H1 (cell line): Measurements from ENCODE around the gene MYO9A. TPM values are rescaled to one million over a fixed set of nuclear protein-coding genes. Genes with fewer than 3 reads are reported as not detected.

ENCODE experiments used
- CTCF ChIA-PET: fragments of 300-600 bp; sonication (Branson Sonifier 250); formaldehyde crosslinking; loops from one replicate; lab custom pipeline; 2021; ENCODE audit not compliant: partially characterized antibody; lab: Charles Lee
- POLR2A ChIA-PET: fragments of 300-600 bp; sonication (Branson Sonifier 250); formaldehyde crosslinking; loops from one replicate; lab custom pipeline; 2021; ENCODE audit warnings: inconsistent platforms; ENCODE audit not compliant: partially characterized antibody; lab: Charles Lee
- DNase-seq, 2 experiments: peaks; one replicate each; pipeline versions ENCODE4 v3.0.0 to v3.0.0-alpha.2; 2010 to 2022; ENCODE audit warnings: low spot score in 2 of 2, low read depth in 1 of 2, mixed read lengths in 1 of 2
- FAIRE-seq: peaks from 2 replicates; lab custom pipeline; 2011; peaks lifted over from hg19 to GRCh38; lab: Jason Lieb, UNC
- H2AFZ ChIP-seq: 2 replicates; pipeline ENCODE4 v1.8.1; 2012; ENCODE audit warnings: low read length, inconsistent platforms
- H2AK5ac ChIP-seq: 2 replicates; pipeline ENCODE4 v1.6.1; 2013; ENCODE audit warnings: low read depth, low read length
- H2BK120ac ChIP-seq: replicated peaks from 2 replicates; pipeline ENCODE3; 2013; ENCODE audit warnings: low read depth, low read length, inconsistent platforms
- H2BK12ac ChIP-seq: 2 replicates; pipeline ENCODE4 v1.6.1; 2013; ENCODE audit warnings: low read depth, low read length
- H2BK15ac ChIP-seq: 2 replicates; pipeline ENCODE4 v1.6.1; 2013; ENCODE audit warnings: low read length
- H2BK20ac ChIP-seq: 2 replicates; pipeline ENCODE4 v1.6.1; 2013; ENCODE audit warnings: low read length
- H2BK5ac ChIP-seq: 2 replicates; pipeline ENCODE4 v1.6.1; 2013; ENCODE audit warnings: low read depth, low read length
- H3K14ac ChIP-seq: 2 replicates; pipeline ENCODE4 v1.6.1; 2013; ENCODE audit warnings: inconsistent platforms; ENCODE audit not compliant: insufficient read length
- H3K18ac ChIP-seq: 2 replicates; pipeline ENCODE4 v1.6.1; 2013; ENCODE audit warnings: low read length; ENCODE audit errors: extremely low read depth
- H3K23ac ChIP-seq: 2 replicates; pipeline ENCODE4 v1.6.1; 2013; ENCODE audit warnings: inconsistent platforms; ENCODE audit not compliant: insufficient read length
- H3K23me2 ChIP-seq: 2 replicates; pipeline ENCODE4 v1.6.1; 2013; ENCODE audit warnings: low read depth, low read length
- H3K27ac ChIP-seq: 2 replicates; pipeline ENCODE4 v1.6.1; 2011; ENCODE audit warnings: low read depth, low read length, inconsistent platforms
- H3K27me3 ChIP-seq, 4 experiments: replicated peaks in 1 of 4; 1 replicate in 1 of 4; 2 replicates in 3 of 4; pipeline versions ENCODE4 v1.6.1 to v1.8.1; 2011 to 2013; ENCODE audit warnings: low read length in 3 of 4, mild to moderate bottlenecking in 3 of 4, inconsistent platforms in 2 of 4, mixed read lengths in 2 of 4, moderate library complexity in 1 of 4; ENCODE audit not compliant: control insufficient read depth in 3 of 4, insufficient read depth in 3 of 4; ENCODE audit errors: extremely low read depth in 1 of 4
- H3K36me3 ChIP-seq, 4 experiments: 2 replicates each; pipeline versions ENCODE4 v1.6.1 to v1.8.1; 2011 to 2013; ENCODE audit warnings: mild to moderate bottlenecking in 4 of 4, low read length in 3 of 4, moderate library complexity in 2 of 4, control low read depth in 1 of 4, inconsistent platforms in 1 of 4; ENCODE audit not compliant: insufficient read depth in 4 of 4, control insufficient read depth in 2 of 4
- H3K4ac ChIP-seq: replicated peaks from 2 replicates; pipeline ENCODE3; 2013; ENCODE audit warnings: low read length, low read depth, mixed read lengths, inconsistent platforms; ENCODE audit not compliant: insufficient read length
- H3K4me1 ChIP-seq, 4 experiments: replicated peaks in 1 of 4; 1 replicate in 1 of 4; 2 replicates in 3 of 4; pipeline versions ENCODE4 v1.6.1 to v1.8.1; 2011 to 2013; ENCODE audit warnings: low read length in 3 of 4, inconsistent platforms in 2 of 4, mixed read lengths in 1 of 4; ENCODE audit not compliant: insufficient read depth in 4 of 4, control insufficient read depth in 3 of 4
- H3K4me2 ChIP-seq, 2 experiments: 2 replicates each; pipeline versions ENCODE4 v1.6.1 to v1.8.1; 2011 to 2013; ENCODE audit warnings: low read depth in 2 of 2, low read length in 2 of 2, control low read depth in 1 of 2, inconsistent platforms in 1 of 2, mild to moderate bottlenecking in 1 of 2; ENCODE audit not compliant: insufficient read depth in 1 of 2
- H3K4me3 ChIP-seq, 4 experiments: fragments of 200-600, 300-600 bp in 1 of 4; sonication (generic), shearing (Covaris generic), sonication (Bioruptor Twin) in 1 of 4; 2 replicates each; pipeline versions ENCODE4 v1.5.1 to v1.8.1; 2011 to 2016; ENCODE audit warnings: low read length in 4 of 4, low read depth in 3 of 4, control low read depth in 2 of 4, inconsistent platforms in 2 of 4, mild to moderate bottlenecking in 2 of 4, mixed read lengths in 1 of 4, moderate library complexity in 1 of 4; ENCODE audit not compliant: insufficient read depth in 2 of 4; ENCODE audit errors: extremely low read depth in 1 of 4
- H3K56ac ChIP-seq: replicated peaks from 2 replicates; pipeline ENCODE3; 2013; ENCODE audit warnings: low read depth, mild to moderate bottlenecking, mixed read lengths, low read length, inconsistent platforms; ENCODE audit not compliant: insufficient read length
- H3K79me1 ChIP-seq: 2 replicates; pipeline ENCODE4 v1.6.1; 2013; ENCODE audit warnings: low read depth, low read length, control low read depth
- H3K79me2 ChIP-seq, 2 experiments: 2 replicates each; pipeline versions ENCODE4 v1.6.1 to v1.8.1; 2012 to 2013; ENCODE audit warnings: low read length in 2 of 2, mild to moderate bottlenecking in 2 of 2, inconsistent platforms in 1 of 2; ENCODE audit not compliant: insufficient read depth in 2 of 2, control insufficient read depth in 1 of 2
- H3K9ac ChIP-seq, 4 experiments: replicated peaks in 1 of 4; 1 replicate in 1 of 4; 2 replicates in 3 of 4; pipeline versions ENCODE4 v1.6.1 to v1.8.1; 2011 to 2013; ENCODE audit warnings: low read depth in 3 of 4, low read length in 3 of 4, control low read depth in 2 of 4, mild to moderate bottlenecking in 2 of 4, moderate library complexity in 2 of 4, inconsistent platforms in 1 of 4; ENCODE audit errors: extremely low read depth in 1 of 4
- H3K9me3 ChIP-seq, 2 experiments: 2 replicates each; pipeline versions ENCODE4 v1.6.1 to v1.8.1; 2012 to 2013; ENCODE audit warnings: mild to moderate bottlenecking in 2 of 2, moderate library complexity in 2 of 2, control low read depth in 1 of 2, inconsistent platforms in 1 of 2, low read depth in 1 of 2, low read length in 1 of 2, mixed read lengths in 1 of 2; ENCODE audit not compliant: insufficient read depth in 2 of 2
- H4K20me1 ChIP-seq, 2 experiments: replicated peaks in 1 of 2; 2 replicates each; pipeline versions ENCODE3 to v1.8.1; 2011 to 2013; ENCODE audit warnings: inconsistent platforms in 2 of 2, low read length in 2 of 2, mild to moderate bottlenecking in 1 of 2; ENCODE audit not compliant: insufficient read depth in 2 of 2, control insufficient read depth in 1 of 2
- H4K5ac ChIP-seq: 2 replicates; pipeline ENCODE4 v1.6.1; 2013; ENCODE audit warnings: low read length, low read depth, mixed read lengths, inconsistent platforms; ENCODE audit not compliant: insufficient read length
- H4K8ac ChIP-seq: 2 replicates; pipeline ENCODE4 v1.8.0; 2013; ENCODE audit warnings: mild to moderate bottlenecking, moderate library complexity, low read length, inconsistent platforms; ENCODE audit not compliant: insufficient read depth; ENCODE audit errors: extremely low read depth
- H4K91ac ChIP-seq: replicated peaks from 2 replicates; pipeline ENCODE3; 2013; ENCODE audit warnings: low read length, mixed read lengths, inconsistent platforms; ENCODE audit not compliant: insufficient read length
- BCL11A ChIP-seq, 2 experiments: IDR thresholded peaks; one replicate each; pipeline ENCODE4 v1.6.1; 2011; ENCODE audit warnings: low read depth in 2 of 2, low read length in 2 of 2, mild to moderate bottlenecking in 2 of 2
- CBX8 ChIP-seq: fragments of 300-800, 300-1000 bp; sonication (generic); IDR thresholded peaks from 2 replicates; pipeline ENCODE4 v1.7.1; 2016; ENCODE audit warnings: low read depth, low read length, borderline replicate concordance
- GABPA ChIP-seq: IDR thresholded peaks from 2 replicates; pipeline ENCODE4 v1.6.1; 2011; ENCODE audit warnings: mild to moderate bottlenecking, low read length, moderate library complexity, borderline replicate concordance; ENCODE audit not compliant: insufficient read depth
- GTF2F1 ChIP-seq: IDR thresholded peaks from 2 replicates; pipeline ENCODE4 v1.6.1; 2012; ENCODE audit warnings: low read depth, low read length, improper control_type of control experiment, borderline replicate concordance
- HDAC6 ChIP-seq: IDR thresholded peaks from one replicate; pipeline ENCODE4 v1.7.1; 2012; ENCODE audit warnings: low read depth, mild to moderate bottlenecking, inconsistent platforms, low read length, moderate library complexity
- WGBS, 2 experiments: shearing (Covaris generic) in 1 of 2; methylation state at CpG; one replicate each; pipeline versions ENCODE4 v1.1.6 to v1.1.7; 2013 to 2015; ENCODE audit warnings: low lambda C conversion rate in 2 of 2, mixed read lengths in 2 of 2, inconsistent platforms in 1 of 2, low coverage in 1 of 2, missing lambda C conversion rate in 1 of 2; ENCODE audit not compliant: insufficient replicate concordance in 2 of 2, insufficient coverage in 1 of 2, insufficient read length in 1 of 2; ENCODE audit errors: extremely low coverage in 1 of 2, missing lambda C conversion rate in 1 of 2; 5-methylcytosine and 5-hydroxymethylcytosine counted together
- polyA plus RNA-seq, 7 experiments: library from polyadenylated mRNA; depleted of rRNA in 3 of 7; stranded (reverse) in 5 of 7; unstranded in 2 of 7; fragments of >200 nt in 5 of 7; fragments of 200-250 nt in 2 of 7; gene quantifications; 1 replicate in 5 of 7; 2 replicates in 1 of 7; 4 replicates in 1 of 7; pipeline versions ENCODE4 v1.2.1 to v1.2.3, GENCODE V29; 2011 to 2013; ENCODE audit warnings: missing spikeins in 2 of 7, mixed read lengths in 2 of 7
- total RNA-seq: library from RNA; stranded (reverse); fragmentation: NEBNext Ultra II Directional; extraction: Animal tissue kit (Norgen Biotek cat#: 25700); gene quantifications from 2 replicates; pipeline ENCODE4 v1.2.1, GENCODE V29; 2021
- TF ChIP-seq, protein P1 (sequence below): IDR thresholded peaks from 2 replicates; pipeline ENCODE4 v1.6.1; 2011; ENCODE audit warnings: low read depth, mild to moderate bottlenecking, low read length; ENCODE audit not compliant: insufficient read depth
- TF ChIP-seq, protein P2 (sequence below): IDR thresholded peaks from 2 replicates; pipeline ENCODE4 v1.6.1; 2011; ENCODE audit warnings: low read length, improper control_type of control experiment

Gene MYO9A
- total and polyA plus RNA-seq, 2 of the 8 experiments (the other 6 are each of a cell fraction or from before 2014, with no cell fraction given), result 3.9 to 26.0 TPM

DNA sequence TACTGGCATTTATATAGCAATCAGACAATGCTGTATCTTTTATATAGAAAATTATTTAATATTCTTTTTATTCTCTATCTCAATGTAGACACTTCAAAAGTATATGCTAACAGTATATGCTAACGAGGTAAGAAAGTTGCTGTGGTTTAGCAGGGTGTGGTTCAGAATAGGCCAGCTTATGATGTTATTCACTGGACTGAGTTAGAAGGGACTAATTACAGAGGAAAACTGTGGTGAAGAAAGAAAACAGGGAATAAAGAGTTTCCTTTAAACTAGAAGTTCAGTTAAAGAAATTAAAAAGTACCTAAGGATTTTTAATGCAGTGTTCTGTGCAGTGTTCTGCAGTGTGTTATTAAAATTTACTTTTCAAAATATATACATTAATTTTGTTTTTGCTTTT is 59.4 kb downstream of the MYO9A start:
- no peaks in the 10 kb centered on the region for H4K20me1 ChIP-seq
- H3K9ac ChIP-seq, result no peak overlapping the region
- H2BK20ac ChIP-seq, result no peak overlapping the region
- ChIA-PET CTCF (no interaction called here), POLR2A (no interaction called here)
- H4K91ac ChIP-seq, result no peak overlapping the region
- 79% methylated on average over 1 of the region's 1 CpG; no CpG with 5 or more reads in 1 of the 2 experiments for WGBS, 2 experiments
- H3K14ac ChIP-seq, result no peak overlapping the region
- H2AFZ ChIP-seq, result no peak overlapping the region
- H3K79me1 ChIP-seq, result no peaks in the 10 kb centered on the region
- H3K9me3 ChIP-seq, result no peaks in the 10 kb centered on the region
- H3K36me3 ChIP-seq, result no peaks in the 10 kb centered on the region
- H3K23me2 ChIP-seq, result no peaks in the 10 kb centered on the region
- H3K18ac ChIP-seq, result no peak overlapping the region
- H2BK15ac ChIP-seq, result no peak overlapping the region
- no peak overlapping the region for H3K27ac ChIP-seq
- no peak overlapping the region for H4K8ac ChIP-seq
- H3K79me2 ChIP-seq, result no peaks in the 10 kb centered on the region
- H3K56ac ChIP-seq, result no peak overlapping the region
- DNase-seq (no peak), FAIRE-seq (no peak)
- no peak overlapping the region for H2BK5ac ChIP-seq
- no peak overlapping the region for H3K4ac ChIP-seq
- H3K27me3 ChIP-seq, result no peaks in the 10 kb centered on the region
- peaks cover 0 to 11% (median 8%) of the 10 kb centered on the region in 4 experiments; a peak in 4 of 7 replicates for H3K4me1 ChIP-seq
- H4K5ac ChIP-seq, result no peak overlapping the region
- H2AK5ac ChIP-seq, result no peak overlapping the region
- H3K4me2 ChIP-seq, result no peak overlapping the region; a peak in 1 of 4 replicates
- H3K23ac ChIP-seq, result no peak overlapping the region
- TF ChIP-seq BCL11A (IDR thresholded peaks at IDR 0.05; ENCODE audit: low read depth in 2 of 2, low read length in 2 of 2), result no peak
- TF ChIP-seq, protein P1, sequence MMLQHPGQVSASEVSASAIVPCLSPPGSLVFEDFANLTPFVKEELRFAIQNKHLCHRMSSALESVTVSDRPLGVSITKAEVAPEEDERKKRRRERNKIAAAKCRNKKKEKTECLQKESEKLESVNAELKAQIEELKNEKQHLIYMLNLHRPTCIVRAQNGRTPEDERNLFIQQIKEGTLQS, result no peak
- TF ChIP-seq GABPA, result no peak
- no peak for TF ChIP-seq CBX8
- TF ChIP-seq HDAC6, result no peak
- TF ChIP-seq, protein P2, sequence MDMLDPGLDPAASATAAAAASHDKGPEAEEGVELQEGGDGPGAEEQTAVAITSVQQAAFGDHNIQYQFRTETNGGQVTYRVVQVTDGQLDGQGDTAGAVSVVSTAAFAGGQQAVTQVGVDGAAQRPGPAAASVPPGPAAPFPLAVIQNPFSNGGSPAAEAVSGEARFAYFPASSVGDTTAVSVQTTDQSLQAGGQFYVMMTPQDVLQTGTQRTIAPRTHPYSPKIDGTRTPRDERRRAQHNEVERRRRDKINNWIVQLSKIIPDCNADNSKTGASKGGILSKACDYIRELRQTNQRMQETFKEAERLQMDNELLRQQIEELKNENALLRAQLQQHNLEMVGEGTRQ, result no peak
- TF ChIP-seq GTF2F1, result no peak
- no peak overlapping the region for H2BK120ac ChIP-seq
- H3K4me3 ChIP-seq, result no peak overlapping the region
- no peak overlapping the region for H2BK12ac ChIP-seq
